Erythroblast (primary cell): Measurements from ENCODE around the gene IKZF3.
"Not testable (repeated sequence)": the region's sequence is repeated elsewhere in the genome, so short reads cannot be mapped to it uniquely, and the experiment has no call there.

Experiments
- DNase-seq, 2 experiments: peaks; one replicate each; lab custom pipeline; 2025; lab: John Stamatoyannopoulos, UW
- GATA1 ChIP-seq: IDR thresholded peaks from 2 replicates; pipeline ENCODE4 v1.6.1; 2011; ENCODE audit warnings: low read depth, mild to moderate bottlenecking, control low read depth, low read length, moderate library complexity
- POLR2A ChIP-seq: IDR thresholded peaks from 2 replicates; pipeline ENCODE4 v1.6.1; 2011; ENCODE audit warnings: mild to moderate bottlenecking, low read length

Gene IKZF3

DNA sequence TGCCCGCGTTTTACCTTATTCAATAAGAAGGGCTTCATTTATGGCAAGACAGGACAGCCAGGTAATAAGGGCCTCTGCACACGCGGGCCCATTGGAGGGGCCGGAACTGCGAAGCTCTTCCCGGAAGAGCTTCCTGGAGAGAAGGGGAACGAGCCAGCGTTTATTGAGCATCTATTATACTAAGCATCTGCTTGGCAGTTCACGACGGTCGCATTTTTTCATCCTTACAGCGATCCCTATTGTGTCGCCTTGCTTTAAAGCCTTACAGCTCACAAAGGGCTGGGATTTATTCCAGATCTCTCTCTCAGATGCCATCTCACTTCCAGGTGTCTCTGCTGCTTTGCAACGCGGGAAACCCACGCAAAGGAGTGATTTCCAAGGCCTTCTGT, 4.4 kb upstream of the IKZF3 start:
- DNase-seq: no peak
- TF ChIP-seq POLR2A (no peak), GATA1 (no peak)

DNA sequence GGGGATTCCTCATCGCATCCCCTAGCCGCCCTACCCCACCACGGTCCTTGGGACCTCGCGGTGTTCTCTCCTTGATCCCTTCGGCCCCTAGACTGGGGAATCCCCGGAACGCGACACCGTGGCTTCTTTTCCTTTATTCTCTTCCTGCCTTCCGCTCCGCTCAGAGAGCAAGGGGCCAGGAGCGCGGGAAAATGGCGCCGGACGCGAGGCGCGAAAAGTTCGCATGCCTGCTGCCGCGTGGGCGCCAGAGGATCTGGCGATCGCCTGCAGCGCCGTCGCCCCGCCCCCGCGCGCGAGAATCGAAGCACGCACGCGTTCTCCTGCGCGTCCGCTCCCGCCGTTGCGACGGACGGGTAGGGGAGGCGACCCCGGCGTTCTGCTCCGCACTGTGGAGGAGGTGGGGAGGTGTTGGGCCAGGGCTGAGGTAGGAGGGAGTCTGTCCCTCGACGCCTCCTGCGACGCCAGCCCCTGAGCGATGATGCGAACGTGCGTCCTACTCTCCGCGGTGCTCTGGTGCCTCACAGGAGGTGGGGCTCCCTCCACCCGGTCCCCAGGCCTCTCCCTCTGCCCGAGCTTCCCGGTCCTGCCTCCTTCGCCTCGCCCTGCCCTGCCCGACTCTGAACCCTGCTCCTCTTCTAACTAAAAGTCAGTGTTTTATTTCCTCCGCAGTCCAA, 3.9 kb upstream of the IKZF3 start, which contains the start of gene ZPBP2:
TSS of gene ZPBP2 (plus strand) at position 323 of the 674 bp plus-strand sequence. CDS start at position 476, 153 bp downstream.
- no peak for TF ChIP-seq GATA1
- TF ChIP-seq POLR2A: no peak
- DNase-seq: no peak

DNA sequence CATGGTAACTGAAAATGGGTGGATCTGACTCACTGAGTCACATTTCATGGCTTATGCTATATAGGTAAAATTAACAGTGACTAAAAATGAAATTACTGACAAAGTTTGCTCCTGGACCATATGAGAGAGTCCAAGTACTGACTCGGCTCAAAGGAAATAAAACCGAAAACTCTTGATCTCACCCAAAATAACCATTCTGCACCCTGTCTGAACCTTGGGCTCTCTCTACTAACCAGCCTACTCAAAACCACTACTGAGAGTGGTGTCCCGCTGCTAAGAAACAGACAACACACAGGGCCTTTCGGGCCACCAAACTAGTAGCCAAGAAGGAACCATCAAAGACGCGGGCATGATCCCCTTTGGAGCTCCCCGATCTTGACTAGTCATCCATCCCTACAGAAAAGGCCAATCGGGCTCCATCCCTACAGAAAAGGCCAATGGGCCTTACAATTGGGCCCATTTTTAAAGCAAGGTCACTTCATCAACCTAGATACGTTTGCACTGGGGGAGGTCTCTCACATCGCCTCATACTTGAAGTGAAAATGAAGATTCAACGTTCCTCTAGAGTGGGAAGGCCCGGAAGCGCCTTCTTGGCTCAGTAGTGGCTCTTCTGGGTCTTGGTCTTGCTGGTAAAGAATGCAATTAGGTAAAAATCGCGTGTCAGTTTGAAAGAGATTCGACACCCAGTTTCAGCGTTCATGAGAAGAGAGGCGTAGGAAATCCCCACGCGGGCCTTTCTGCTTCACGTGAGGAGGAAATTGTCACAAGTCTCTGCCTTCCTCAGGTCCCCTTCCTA, 3.2 kb upstream of the IKZF3 start:
- DNase-seq: no peak
- TF ChIP-seq GATA1: no peak
- TF ChIP-seq POLR2A: no peak

DNA sequence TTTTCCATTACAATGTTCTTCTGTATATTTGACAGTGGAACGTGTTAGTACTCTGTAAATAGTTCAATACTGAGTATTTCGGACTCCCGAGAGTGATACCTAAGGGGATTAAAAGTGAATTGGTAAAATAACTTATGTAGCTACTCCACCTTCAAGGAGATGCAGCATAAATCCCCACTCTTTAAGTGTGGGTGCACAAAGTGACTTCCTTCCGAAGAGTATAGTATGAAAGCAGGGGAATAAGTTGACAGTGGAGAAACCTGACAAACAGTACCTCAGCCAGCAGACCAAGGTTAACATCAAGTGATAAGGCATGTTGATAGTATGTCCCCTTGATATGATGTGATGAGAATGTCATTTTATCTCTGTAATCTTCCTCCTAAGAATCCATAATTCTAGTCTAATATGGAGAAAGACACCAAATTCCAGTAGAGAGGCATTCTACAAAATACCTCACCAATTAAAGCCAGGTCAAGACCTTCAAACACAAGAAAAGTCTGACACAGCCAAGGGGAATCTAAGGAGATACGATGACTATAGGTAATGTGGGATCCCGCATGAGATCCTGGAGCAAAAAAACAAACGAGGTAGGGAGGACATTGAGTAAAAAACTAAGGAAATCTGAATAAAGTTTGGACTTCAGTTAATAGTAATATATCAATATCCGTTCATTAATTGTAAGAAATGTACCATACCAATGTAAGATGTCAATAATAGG, 2.1 kb upstream of the IKZF3 start:
- DNase-seq: no peak
- TF ChIP-seq POLR2A (no peak), GATA1 (no peak)

DNA sequence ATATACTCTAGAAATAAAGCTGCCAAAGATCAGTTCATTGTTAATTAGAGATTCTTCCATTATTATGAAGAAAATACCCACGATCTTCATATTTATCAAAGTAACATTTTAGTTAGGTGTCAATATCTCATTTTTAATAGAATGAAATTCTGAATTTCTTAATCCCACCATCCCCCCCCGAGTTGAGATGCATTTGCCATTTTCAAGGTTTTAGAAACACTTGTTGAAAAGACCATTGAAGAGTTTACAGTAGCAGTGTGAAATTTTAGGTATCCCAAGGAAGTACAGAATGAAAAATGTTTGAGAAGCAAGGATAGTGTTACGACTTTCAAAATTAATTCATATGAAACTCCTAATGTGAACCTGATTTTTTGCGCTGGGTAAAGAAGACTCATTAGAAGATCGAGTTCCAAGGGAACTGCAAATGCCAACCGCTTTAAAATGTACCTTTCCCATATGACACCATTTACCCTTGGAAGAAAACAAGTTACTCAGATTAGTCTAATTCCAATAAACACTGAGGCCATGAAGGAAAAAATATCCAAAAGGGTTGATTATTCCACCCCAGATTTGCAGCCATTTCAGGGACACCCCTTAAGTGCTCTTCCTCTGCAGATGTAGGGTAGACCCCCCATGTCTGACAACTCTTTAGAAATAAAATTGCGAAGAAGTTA, 731 bp downstream of the IKZF3 start:
- TF ChIP-seq GATA1: no peak
- no peak for TF ChIP-seq POLR2A
- DNase-seq: no peak

DNA sequence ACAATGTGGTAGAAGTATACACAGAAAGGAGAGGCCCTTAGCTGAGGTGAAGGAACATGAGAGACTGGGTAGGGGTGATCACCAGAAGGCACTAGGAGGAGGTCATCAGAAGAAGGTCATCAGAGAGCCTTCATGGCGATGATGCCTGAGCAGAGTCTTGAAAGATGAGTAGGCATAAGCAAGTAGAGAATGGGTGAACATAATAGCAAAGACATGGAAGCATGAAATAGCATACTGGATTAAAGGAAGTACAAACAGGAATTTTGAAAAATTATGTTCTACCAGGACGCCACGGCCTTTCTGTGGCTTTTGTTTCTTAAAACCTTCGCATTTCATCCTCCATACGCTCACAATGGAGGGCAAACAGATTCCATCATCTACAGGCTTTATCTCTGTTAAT, 2.9 kb downstream of the IKZF3 start:
- no peak for DNase-seq
- TF ChIP-seq POLR2A: no peak
- TF ChIP-seq GATA1: no peak

DNA sequence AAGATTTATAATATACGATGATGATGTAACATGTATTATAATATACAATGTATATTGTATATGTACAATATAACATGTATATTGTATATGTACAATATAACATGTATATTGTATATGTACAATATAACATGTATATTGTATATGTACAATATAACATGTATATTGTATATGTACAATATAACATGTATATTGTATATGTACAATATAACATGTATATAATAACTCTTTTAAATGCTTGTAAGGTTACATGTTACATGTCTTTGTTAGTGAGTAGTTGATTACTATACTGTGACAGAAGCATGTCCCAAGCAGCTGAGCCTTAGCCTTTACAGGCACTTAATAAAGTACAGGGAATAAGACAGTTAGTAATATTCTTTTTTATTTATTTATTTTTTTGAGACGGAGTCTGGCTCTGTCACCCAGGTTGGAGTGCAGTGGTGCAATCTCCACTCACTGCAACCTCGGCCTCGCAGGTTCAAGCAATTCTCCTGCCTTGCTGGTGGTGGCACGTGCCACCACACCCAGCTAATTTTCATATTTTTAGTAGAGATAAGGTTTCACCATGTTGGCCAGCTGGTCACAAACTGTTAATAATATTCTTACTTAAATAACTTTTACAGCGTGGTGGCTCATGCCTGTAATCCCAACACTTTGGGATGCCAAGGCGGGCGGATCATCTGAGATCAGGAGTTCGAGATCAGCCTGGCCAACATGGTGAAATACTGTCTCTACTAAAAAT, 8.0 kb downstream of the IKZF3 start:
- DNase-seq: not testable (repeated sequence)

DNA sequence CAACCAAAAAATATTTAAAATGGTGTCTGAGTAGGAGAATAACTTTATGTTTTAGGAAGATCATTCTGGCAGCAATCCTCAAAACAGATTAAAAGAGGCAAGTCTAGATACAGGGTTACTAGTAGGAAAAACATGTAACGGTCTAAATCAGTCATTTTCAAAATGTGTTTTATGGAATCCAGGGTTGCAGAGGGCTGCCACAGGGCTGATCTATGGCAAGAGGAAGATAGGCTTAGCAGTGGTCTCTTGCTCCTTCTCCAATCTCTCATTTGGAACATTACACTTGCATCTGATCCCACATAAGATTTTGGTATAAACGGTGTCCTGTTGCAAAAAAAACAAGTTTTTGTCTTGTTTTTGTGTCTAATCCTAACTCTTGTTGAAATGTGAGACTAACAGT, 9.2 kb downstream of the IKZF3 start:
- no peak for TF ChIP-seq POLR2A
- no peak for TF ChIP-seq GATA1
- DNase-seq: no peak

DNA sequence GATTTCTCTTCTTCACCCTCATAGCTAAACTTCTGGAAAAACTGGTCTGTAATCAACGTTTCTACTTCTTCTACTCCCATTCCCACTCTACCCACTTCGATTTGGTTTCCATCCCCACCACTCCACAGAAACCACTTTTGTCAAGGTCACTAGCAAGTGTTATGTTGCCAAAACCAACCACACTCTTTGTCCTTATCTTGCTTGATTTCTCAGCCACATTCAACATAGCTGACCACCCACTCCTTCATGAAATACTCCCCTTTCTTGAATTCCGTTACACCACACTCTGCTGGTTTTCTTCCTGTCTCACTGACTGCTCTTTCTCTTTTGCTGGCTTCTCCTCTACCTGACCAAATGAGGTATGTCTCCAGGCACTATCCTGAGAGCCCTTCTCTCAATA, 11.9 kb downstream of the IKZF3 start:
- no peak for TF ChIP-seq POLR2A
- DNase-seq: no peak

DNA sequence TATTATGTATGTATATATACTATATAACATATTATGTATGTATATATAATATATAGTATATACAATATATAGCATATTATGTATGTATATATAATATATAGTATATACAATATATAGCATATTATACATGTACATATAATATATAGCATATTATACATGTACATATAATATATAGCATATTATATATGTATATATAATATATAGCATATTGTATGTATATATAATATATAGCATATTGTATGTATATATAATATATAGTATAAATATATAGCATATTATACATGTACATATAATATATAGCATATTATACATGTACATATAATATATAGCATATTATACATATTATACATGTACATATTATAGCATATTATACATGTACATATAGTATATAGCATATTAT, 13.9 kb downstream of the IKZF3 start:
- not testable (repeated sequence) for DNase-seq

DNA sequence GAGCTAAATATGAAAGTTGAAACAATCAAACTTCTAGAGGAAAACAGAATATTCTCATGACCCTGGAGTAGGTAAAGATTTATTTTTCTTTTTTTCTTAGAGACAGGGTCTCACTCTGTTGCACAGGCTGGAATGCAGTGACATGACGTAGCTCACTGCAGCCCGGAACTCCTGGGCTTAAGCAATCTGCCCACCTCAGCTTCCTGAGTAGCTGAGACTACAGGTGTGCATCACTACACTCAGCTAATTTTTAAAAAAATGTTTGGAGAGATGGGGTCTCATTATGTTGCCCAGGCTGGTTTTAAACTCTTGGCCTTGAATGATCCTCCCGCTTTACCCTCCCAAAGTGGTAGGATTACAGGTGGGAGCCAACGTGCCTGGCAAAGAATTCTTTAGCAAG, 15.5 kb downstream of the IKZF3 start:
- TF ChIP-seq GATA1 (no peak), POLR2A (no peak)
- DNase-seq: no peak

DNA sequence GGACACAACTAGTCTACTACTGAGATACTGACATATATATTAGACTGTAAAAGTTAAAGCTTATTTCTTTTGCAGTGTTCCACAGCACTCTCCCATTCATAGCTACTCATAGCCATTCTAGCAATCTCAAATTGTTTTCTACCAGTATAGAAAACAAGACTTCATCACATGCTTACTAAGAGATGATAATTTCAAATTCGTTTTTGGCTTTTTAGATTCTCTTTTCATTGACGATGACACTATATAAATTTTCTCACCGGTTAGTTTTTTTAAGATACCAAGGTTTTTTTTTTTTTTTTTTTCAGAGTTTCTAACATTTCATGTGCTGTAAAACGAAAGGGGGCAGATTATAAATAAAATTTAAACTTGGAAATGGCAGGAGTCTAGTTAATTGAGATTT, 17.9 kb downstream of the IKZF3 start:
- TF ChIP-seq POLR2A: no peak
- TF ChIP-seq GATA1: no peak
- DNase-seq: no peak
